BLaER1 treated with 17β-estradiol and CSF1 and Interleukin-3, amounts not matched to agents 10 nM and 100 nM (cell line): Measurements from ENCODE around the gene ATG2B.
A peak's percentile ranks its signal among the peaks of the same experiment; 100 is the strongest.

Source experiments
- H3K27ac ChIP-seq, 11 experiments: shearing (Covaris generic); formaldehyde crosslinking; 2 replicates each; pipeline ENCODE4 v1.8.1; 2022
- H3K27me3 ChIP-seq, 11 experiments: shearing (Covaris generic); formaldehyde crosslinking; 2 replicates each; pipeline ENCODE4 v1.8.1; 2022
- H3K36me3 ChIP-seq, 11 experiments: shearing (Covaris generic); formaldehyde crosslinking; 2 replicates each; pipeline ENCODE4 v1.8.1; 2022
- H3K4me1 ChIP-seq, 10 experiments: shearing (Covaris generic); formaldehyde crosslinking; 2 replicates each; pipeline ENCODE4 v1.8.1; 2022
- H3K4me2 ChIP-seq, 11 experiments: shearing (Covaris generic); formaldehyde crosslinking; 2 replicates each; pipeline ENCODE4 v1.8.1; 2022
- H3K4me3 ChIP-seq, 10 experiments: shearing (Covaris generic); formaldehyde crosslinking; 2 replicates each; pipeline ENCODE4 v1.8.1; 2022
- H3K9ac ChIP-seq, 11 experiments: shearing (Covaris generic); formaldehyde crosslinking; 2 replicates each; pipeline ENCODE4 v1.8.1; 2022
- H3K9me3 ChIP-seq, 11 experiments: shearing (Covaris generic); formaldehyde crosslinking; replicated peaks in 1 of 11; 2 replicates each; pipeline ENCODE4 v1.8.1; 2022
- H4K20me1 ChIP-seq, 11 experiments: shearing (Covaris generic); formaldehyde crosslinking; 2 replicates each; pipeline ENCODE4 v1.8.1; 2022
- Cebpa-rat ChIP-seq, 11 experiments: shearing (Covaris generic); IDR thresholded peaks; 2 replicates each; pipeline ENCODE4 v1.8.1; 2022

Gene ATG2B

GRCh38 chr14:96398921-96399320 is 35.8 kb upstream of the ATG2B start:
- Histone ChIP-seq H3K4me1 (0 out of 20 replicates have a peak, but pooled peaks cover 0 to 5% (median 0%) of the 10 kb centered on the region in 10 experiments), H3K4me3 (no peak overlapping the region), H3K4me2 (no peak overlapping the region), H3K27ac (no peak overlapping the region), H3K36me3 (no peaks in the 10 kb centered on the region), H3K9ac (no peak overlapping the region), H4K20me1 (no peaks in the 10 kb centered on the region), H3K9me3 (no peaks in the 10 kb centered on the region), H3K27me3 (no peaks in the 10 kb centered on the region)
- TF ChIP-seq Cebpa-rat (IDR thresholded peaks at IDR 0.05): no peak

- Histone ChIP-seq H3K4me3 (no peak overlapping the region), H3K27ac (no peak overlapping the region), H3K4me1 (0 out of 20 replicates have a peak, but pooled peaks cover 0 to 5% (median 0%) of the 10 kb centered on the region in 10 experiments), H3K27me3 (no peaks in the 10 kb centered on the region), H3K9ac (no peak overlapping the region), H3K9me3 (no peaks in the 10 kb centered on the region), H3K36me3 (no peaks in the 10 kb centered on the region), H4K20me1 (no peaks in the 10 kb centered on the region), H3K4me2 (no peak overlapping the region)
- no peak for TF ChIP-seq Cebpa-rat (IDR thresholded peaks at IDR 0.05)
Measured at GRCh38 chr14:96398432-96398831, 35.3 kb upstream of the ATG2B start.

- Histone ChIP-seq H3K27me3 (peaks cover 0 to 7% (median 0%) of the 10 kb centered on the region in 11 experiments; a peak in 1 of 22 replicates), H3K4me2 (no peak overlapping the region), H3K9ac (no peak overlapping the region), H4K20me1 (no peaks in the 10 kb centered on the region), H3K27ac (no peak overlapping the region), H3K4me1 (peaks cover 5 to 21% (median 16%) of the 10 kb centered on the region in 10 experiments; a peak in 17 of 20 replicates), H3K9me3 (no peaks in the 10 kb centered on the region), H3K4me3 (no peak overlapping the region), H3K36me3 (no peaks in the 10 kb centered on the region)
- no peak for TF ChIP-seq Cebpa-rat (IDR thresholded peaks at IDR 0.05)
Measured at GRCh38 chr14:96394047-96394815, 31.1 kb upstream of the ATG2B start.

- no peak for TF ChIP-seq Cebpa-rat (IDR thresholded peaks at IDR 0.05)
- no peak overlapping the region for H3K4me2 ChIP-seq
- no peak overlapping the region for H3K9ac ChIP-seq
Measured at GRCh38 chr14:96393071-96393691, 30.0 kb upstream of the ATG2B start.

GRCh38 chr14:96391293-96392118 is 28.4 kb upstream of the ATG2B start:
- peaks cover 0 to 12% (median 6%) of the 10 kb centered on the region in 11 experiments; a peak in 14 of 22 replicates for H3K36me3 ChIP-seq
- no peaks in the 10 kb centered on the region for H3K9me3 ChIP-seq
- peak overlapping the region; percentile 70 to 90 (median 82) for H3K9ac ChIP-seq
- no peaks in the 10 kb centered on the region for H4K20me1 ChIP-seq
- peaks cover 5 to 20% (median 16%) of the 10 kb centered on the region in 10 experiments; a peak in 18 of 20 replicates for H3K4me1 ChIP-seq
- peak overlapping the region; percentile 66 to 84 (median 71) for H3K4me3 ChIP-seq
- H3K27ac ChIP-seq: peak overlapping the region in 10 of 11 experiments; percentile 46 to 92 (median 81); a peak in 20 of 22 replicates
- H3K27me3 ChIP-seq: peaks cover 0 to 7% (median 0%) of the 10 kb centered on the region in 11 experiments; a peak in 1 of 22 replicates
- no peak for TF ChIP-seq Cebpa-rat (IDR thresholded peaks at IDR 0.05)
- H3K4me2 ChIP-seq: peak overlapping the region; percentile 93 to 100 (median 99)

More at GRCh38 chr14:96393071-96393691, 30.0 kb upstream of the ATG2B start:
- Histone ChIP-seq H3K27ac (no peak overlapping the region), H3K27me3 (peaks cover 0 to 7% (median 0%) of the 10 kb centered on the region in 11 experiments; a peak in 1 of 22 replicates), H3K9me3 (no peaks in the 10 kb centered on the region), H3K4me3 (no peak overlapping the region), H4K20me1 (no peaks in the 10 kb centered on the region), H3K36me3 (no peaks in the 10 kb centered on the region), H3K4me1 (peaks cover 5 to 20% (median 16%) of the 10 kb centered on the region in 10 experiments; a peak in 17 of 20 replicates)

GRCh38 chr14:96390965-96391292 is 27.8 kb upstream of the ATG2B start:
- peaks cover 5 to 20% (median 16%) of the 10 kb centered on the region in 10 experiments; a peak in 18 of 20 replicates for H3K4me1 ChIP-seq
- no peaks in the 10 kb centered on the region for H4K20me1 ChIP-seq
- TF ChIP-seq Cebpa-rat (IDR thresholded peaks at IDR 0.05): no peak
- H3K27ac ChIP-seq: peak overlapping the region in 10 of 11 experiments; percentile 46 to 92 (median 81); a peak in 19 of 22 replicates
- peaks cover 0 to 7% (median 0%) of the 10 kb centered on the region in 11 experiments; a peak in 1 of 22 replicates for H3K27me3 ChIP-seq
- H3K9me3 ChIP-seq: no peaks in the 10 kb centered on the region
- H3K4me2 ChIP-seq: peak overlapping the region; percentile 91 to 100 (median 99)
- peaks cover 1 to 18% (median 10%) of the 10 kb centered on the region in 11 experiments; a peak in 19 of 22 replicates for H3K36me3 ChIP-seq
- H3K4me3 ChIP-seq: peak overlapping the region; percentile 66 to 84 (median 71)
- peak overlapping the region; percentile 70 to 90 (median 82) for H3K9ac ChIP-seq

GRCh38 chr14:96385385-96385784 is 22.2 kb upstream of the ATG2B start:
- Histone ChIP-seq H3K9ac (no peak overlapping the region), H3K4me1 (peaks cover 0 to 8% (median 2%) of the 10 kb centered on the region in 10 experiments; a peak in 12 of 20 replicates), H3K27me3 (peaks cover 0 to 2% (median 0%) of the 10 kb centered on the region in 11 experiments; a peak in 1 of 22 replicates), H3K27ac (no peak overlapping the region), H3K9me3 (no peaks in the 10 kb centered on the region), H3K4me2 (no peak overlapping the region), H4K20me1 (peaks cover 0 to 11% (median 0%) of the 10 kb centered on the region in 11 experiments; a peak in 3 of 22 replicates), H3K36me3 (peaks cover 32 to 57% (median 44%) of the 10 kb centered on the region in 11 experiments), H3K4me3 (no peak overlapping the region)
- no peak for TF ChIP-seq Cebpa-rat (IDR thresholded peaks at IDR 0.05)

- Histone ChIP-seq H3K9ac (no peak overlapping the region), H4K20me1 (peaks cover 0 to 17% (median 0%) of the 10 kb centered on the region in 11 experiments; a peak in 3 of 22 replicates), H3K27ac (no peak overlapping the region), H3K4me1 (peaks cover 0 to 6% (median 2%) of the 10 kb centered on the region in 10 experiments; a peak in 6 of 20 replicates), H3K36me3 (peaks cover 32 to 57% (median 44%) of the 10 kb centered on the region in 11 experiments), H3K4me3 (no peak overlapping the region), H3K27me3 (no peaks in the 10 kb centered on the region), H3K9me3 (no peaks in the 10 kb centered on the region), H3K4me2 (no peak overlapping the region)
- no peak for TF ChIP-seq Cebpa-rat (IDR thresholded peaks at IDR 0.05)
Measured at GRCh38 chr14:96384740-96385139, 21.6 kb upstream of the ATG2B start.
